ENCODE measurements around the gene NAPG.
"Not testable (repeated sequence)": the region's sequence is repeated elsewhere in the genome, so short reads cannot be mapped to it uniquely, and the experiment has no call there.

The NAPG gene

GRCh38 chr18:10546557-10547300, 20.9 kb downstream of the NAPG start:
- DNase-seq (ENCODE audit: low read depth) = no peak

GRCh38 chr18:10552226-10552625, 26.4 kb downstream of the NAPG start:
- DNase-seq (ENCODE audit: low read depth) = no peak

- not testable (repeated sequence) for DNase-seq (ENCODE audit: low read depth)
Observed at GRCh38 chr18:10556251-10556650, 30.4 kb downstream of the NAPG start.

- DNase-seq (ENCODE audit: low read depth) = no peak
Observed at GRCh38 chr18:10557085-10557677, 31.4 kb downstream of the NAPG start.

- no peak for DNase-seq (ENCODE audit: low read depth)
Observed at GRCh38 chr18:10558243-10558966, 32.6 kb downstream of the NAPG start.

GRCh38 chr18:10558967-10559298, 33.1 kb downstream of the NAPG start:
- DNase-seq (ENCODE audit: low read depth) = no peak

- no peak for DNase-seq (ENCODE audit: low read depth)
Observed at GRCh38 chr18:10559553-10560451, 34.0 kb downstream of the NAPG start.

GRCh38 chr18:10560452-10561045, 34.7 kb downstream of the NAPG start:
- peak; percentile 42 for DNase-seq (ENCODE audit: low read depth)

- DNase-seq (ENCODE audit: low read depth) = no peak
Observed at GRCh38 chr18:10562773-10563160, 36.9 kb downstream of the NAPG start.

GRCh38 chr18:10563886-10564285, 38.1 kb downstream of the NAPG start:
- no peak for DNase-seq (ENCODE audit: low read depth)

- DNase-seq (ENCODE audit: low read depth) = no peak
Observed at GRCh38 chr18:10564975-10565773, 39.3 kb downstream of the NAPG start.

- DNase-seq (ENCODE audit: low read depth) = no peak
Observed at GRCh38 chr18:10565835-10566234, 40.0 kb downstream of the NAPG start.

GRCh38 chr18:10566390-10566789, 40.6 kb downstream of the NAPG start:
- DNase-seq (ENCODE audit: low read depth) = no peak

GRCh38 chr18:10569941-10570340, 44.1 kb downstream of the NAPG start:
- DNase-seq (ENCODE audit: low read depth) = not testable (repeated sequence)

GRCh38 chr18:10570622-10571021, 44.8 kb downstream of the NAPG start:
- no peak for DNase-seq (ENCODE audit: low read depth)

GRCh38 chr18:10571537-10571936, 45.7 kb downstream of the NAPG start:
- no peak for DNase-seq (ENCODE audit: low read depth)

- DNase-seq (ENCODE audit: low read depth) = not testable (repeated sequence)
Observed at GRCh38 chr18:10573261-10573660, 47.4 kb downstream of the NAPG start.

GRCh38 chr18:10574412-10574811, 48.6 kb downstream of the NAPG start:
- not testable (repeated sequence) for DNase-seq (ENCODE audit: low read depth)

GRCh38 chr18:10577842-10578572, 52.2 kb downstream of the NAPG start:
- DNase-seq (ENCODE audit: low read depth) = not testable (repeated sequence)

GRCh38 chr18:10578573-10578899, 52.7 kb downstream of the NAPG start:
- not testable (repeated sequence) for DNase-seq (ENCODE audit: low read depth)

All from GM04504 (cell line).